LNCAP (cell line): ENCODE results near the gene NUTF2.

Experiments
- CTCF ChIP-seq: fragments of 450-650 bp; IDR thresholded peaks from 2 replicates; pipeline ENCODE4 v1.5.1; 2017; ENCODE audit warnings: mild to moderate bottlenecking

The NUTF2 gene

GRCh38 chr16:67846320-67847063, at the start of gene NUTF2:
Gene NUTF2 (plus strand): TSS chr16:67846933. CDS start chr16:67865131, 18,198 bp downstream.
- no peak for TF ChIP-seq CTCF

GRCh38 chr16:67800338-67800926, 46.3 kb upstream of the NUTF2 start:
- TF ChIP-seq CTCF = no peak

DNA sequence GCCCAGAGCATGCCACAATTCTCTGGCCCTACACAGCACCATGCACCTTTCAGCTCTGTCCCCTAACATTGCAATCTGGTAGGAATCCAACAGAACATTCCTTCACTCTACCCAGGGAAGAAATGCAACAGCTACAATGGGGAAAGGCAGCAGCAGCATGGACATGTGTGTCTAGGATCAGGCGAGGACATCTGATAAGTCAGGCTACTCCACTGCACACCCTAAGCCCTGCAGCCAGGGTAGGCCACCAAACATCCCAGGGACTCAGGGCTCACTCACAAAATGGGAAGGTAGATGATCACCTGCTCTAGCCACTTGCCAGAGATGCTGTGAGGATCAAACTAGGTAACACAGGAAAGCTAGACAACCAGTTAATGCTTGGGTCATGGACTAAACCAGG, 45.5 kb upstream of the NUTF2 start:
- TF ChIP-seq CTCF = no peak

- TF ChIP-seq CTCF = no peak
These were observed 44.9 kb upstream of the NUTF2 start for GRCh38 chr16:67801883-67802282.

DNA sequence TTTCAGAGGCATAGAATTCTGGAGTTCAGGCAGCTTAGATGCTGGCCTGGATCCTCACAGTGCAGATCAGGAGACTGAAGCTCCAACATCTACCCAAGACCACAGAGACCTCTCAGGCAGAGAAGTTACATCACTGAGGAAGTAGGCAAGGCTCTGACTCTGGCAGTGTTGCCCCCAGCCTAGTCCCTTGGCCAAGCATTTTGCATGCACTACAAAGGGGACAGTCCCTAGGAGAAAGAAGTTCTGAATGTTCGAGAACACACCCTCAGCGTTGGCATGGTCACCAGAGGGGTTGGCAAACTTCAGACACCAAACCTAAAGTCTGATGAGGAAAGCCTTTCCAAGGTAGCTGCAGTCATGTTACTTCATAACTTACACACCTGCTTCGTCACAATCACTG, 42.8 kb upstream of the NUTF2 start:
- no peak for TF ChIP-seq CTCF

DNA sequence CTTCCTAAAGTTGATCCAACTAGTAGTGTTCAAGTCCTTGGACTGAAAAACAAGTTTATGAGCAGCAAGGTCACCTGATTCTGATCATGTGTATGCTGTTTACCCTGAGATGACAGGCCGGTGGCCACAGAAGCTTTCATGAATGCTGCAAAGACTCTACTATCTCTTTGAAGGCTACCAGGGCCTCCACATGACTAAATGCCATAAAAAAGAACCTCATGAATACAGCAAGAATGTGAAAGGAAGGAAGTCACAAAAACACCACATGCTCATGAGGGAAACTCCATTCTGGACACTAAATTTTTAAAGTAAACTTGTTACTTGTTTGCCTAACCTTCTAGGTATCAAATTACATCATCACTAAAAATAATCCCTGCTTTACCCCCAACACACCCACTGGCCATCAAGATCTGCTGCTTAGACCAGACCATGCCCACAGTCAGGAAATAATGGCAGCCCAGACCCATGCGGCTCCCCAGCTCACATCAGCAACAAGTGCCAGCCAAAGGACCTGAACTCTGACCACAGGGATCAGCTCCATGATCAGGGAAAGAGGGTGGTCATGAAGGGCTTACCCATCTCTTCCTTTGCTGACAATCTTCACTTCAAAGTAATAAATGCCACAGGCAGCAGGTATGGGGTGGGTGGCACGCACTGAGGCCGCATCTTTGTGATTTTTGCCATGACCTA, 41.7 kb upstream of the NUTF2 start:
- TF ChIP-seq CTCF = no peak

DNA sequence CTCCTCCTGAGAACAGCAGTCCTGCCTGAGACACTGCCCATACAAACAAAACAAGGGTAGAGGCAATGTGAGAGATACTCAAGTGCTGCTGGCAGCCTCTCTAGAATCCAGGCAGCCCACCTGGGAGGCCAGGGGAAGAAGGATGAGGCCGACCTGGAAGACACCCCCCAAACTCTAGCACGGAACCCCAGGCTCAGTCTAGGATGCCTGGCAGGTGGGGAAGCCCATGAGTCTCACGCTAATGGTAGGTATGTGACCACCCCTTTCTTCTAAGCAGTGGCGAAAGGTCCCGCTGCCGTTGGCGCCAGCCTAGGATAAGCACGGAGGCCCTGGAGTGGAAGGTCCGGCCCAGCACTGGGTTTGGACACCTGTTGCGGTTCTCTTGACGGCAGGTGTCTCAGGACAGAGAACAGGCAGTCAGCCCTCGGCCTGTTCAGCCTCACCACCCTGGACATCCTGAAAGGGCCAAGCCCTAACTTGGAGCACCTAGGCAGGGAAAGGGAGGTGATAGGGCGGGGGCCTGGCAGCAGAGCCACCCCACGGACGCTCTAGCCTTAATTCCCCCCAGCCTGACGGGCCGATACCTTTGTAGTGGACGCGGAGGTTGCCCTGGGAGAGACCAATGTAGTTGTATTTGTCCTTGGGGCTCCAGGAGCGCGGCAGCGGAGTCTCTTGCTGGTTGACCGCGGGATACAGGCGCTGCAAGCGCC, 40.9 kb upstream of the NUTF2 start:
- TF ChIP-seq CTCF = no peak
